Heart right ventricle (tissue), 16 donors: ENCODE measurements around the gene C6orf15. TPM values are rescaled to one million over a fixed set of nuclear protein-coding genes. Genes with fewer than 3 reads are reported as not detected.

Experiments
- ATAC-seq, 8 donors: fragments of 200-7000 bp; cut with Tn5 transposase; one replicate each; pipeline ENCODE4 v1.9.1; 2020; ENCODE audit warnings: mild to moderate bottlenecking in 8 of 8, moderate library complexity in 8 of 8, moderate number of reproducible peaks in 1 of 8
- DNase-seq, 2 donors: peaks; one replicate each; pipeline ENCODE4 v3.0.0-alpha.2; 2020
- H3K27ac ChIP-seq, 10 donors: fragments of 200-600 bp; sonication (generic) in 2 of 10; one replicate each; pipeline versions ENCODE4 v1.5.0 to v1.8.0; 2020 to 2022; ENCODE audit warnings: mild to moderate bottlenecking in 3 of 10
- H3K27me3 ChIP-seq, 7 donors: fragments of 200-600 bp; one replicate each; pipeline ENCODE4 v1.8.0; 2021 to 2022; ENCODE audit warnings: mild to moderate bottlenecking in 2 of 7
- H3K36me3 ChIP-seq, 9 donors: fragments of 200-600 bp; sonication (generic) in 1 of 9; one replicate each; pipeline versions ENCODE4 v1.5.0 to v1.8.0; 2020 to 2022; ENCODE audit warnings: mild to moderate bottlenecking in 2 of 9
- H3K4me1 ChIP-seq, 9 donors: fragments of 200-600 bp; sonication (generic) in 1 of 9; one replicate each; pipeline versions ENCODE4 v1.5.0 to v1.8.0; 2020 to 2022; ENCODE audit warnings: mild to moderate bottlenecking in 4 of 9
- H3K4me3 ChIP-seq, 10 donors: fragments of 200-600 bp; sonication (generic) in 2 of 10; one replicate each; pipeline versions ENCODE4 v1.5.0 to v1.8.0; 2020 to 2022; ENCODE audit warnings: mild to moderate bottlenecking in 7 of 10, moderate library complexity in 2 of 10
- H3K9me3 ChIP-seq, 11 donors: fragments of 200-600 bp in 10 of 11; sonication (generic) in 2 of 11; one replicate each; pipeline versions ENCODE4 v1.5.0 to v1.8.0; 2013 to 2022; ENCODE audit warnings: mild to moderate bottlenecking in 2 of 11, control low read depth in 1 of 11, moderate library complexity in 1 of 11
- CTCF ChIP-seq, 9 donors: fragments of 200-600 bp; sonication (generic) in 2 of 9; IDR thresholded peaks; one replicate each; pipeline versions ENCODE4 v1.5.0 to v1.8.0; 2021 to 2022; ENCODE audit warnings: antibody characterized with exemption in 9 of 9, mild to moderate bottlenecking in 5 of 9, moderate library complexity in 1 of 9
- WGBS, 2 donors: extraction: QIAGEN DNeasy Blood & Tissue Kit; methylation state at CpG; one replicate each; pipeline ENCODE4 v1.1.7; 2013; ENCODE audit warnings: inconsistent platforms in 1 of 2; 5-methylcytosine and 5-hydroxymethylcytosine counted together
- intact Hi-C, 10 donors: fragments of 100-400 bp; cut with DNase I; formaldehyde crosslinking; loops; one replicate each; pipeline versions ENCODE4 v1.11.1 to v1.14.2; 2022
- long read RNA-seq, 3 donors: library from polyadenylated mRNA; unstranded; transcript quantifications; one replicate each; pipeline ENCODE4 v2.0.0, GENCODE V29; 2020 to 2021
- polyA plus RNA-seq, 2 donors: library from polyadenylated mRNA; stranded (reverse); fragments of 200-250 nt; gene quantifications; one replicate each; pipeline ENCODE4 v1.2.3, GENCODE V29; 2013
- total RNA-seq, 10 donors: library from RNA; stranded (reverse); fragmentation: NEBNext Ultra II Directional in 3 of 10; extraction: Animal tissue kit (Norgen Biotek cat#: 25700) in 3 of 10; gene quantifications; one replicate each; pipeline versions ENCODE4 v1.2.1 to v1.2.4, GENCODE V29; 2021 to 2023
- donor health status: Arrhythmogenic right ventricular cardiomyopathy.
- donor health status: ischemic (EF 13 %, LVEDD 7.1; RV severe dilation, severe dysfunction).
- donor health status: healthy with polysubstance abuse.
- donor health status: DM: no; HTN: yes; CAD: no.
- donor health status: DM: no; HTN: no; CAD: no.
- donor health status: ischemic (EF 25% LVEDD 6.9; RV normal size, moderate dysfunction).
- donor health status: ischemic (EF 25% LVEDD 5.7; RV mildly dilated, moderate dysfunction).
- donor health status: healthy.
- donor health status: DM: yes; HTN: yes; CAD: no.
- donor health status: Ischemic cardiomyopathy.
- donor health status: ischemic (EF 35%, LVEDD 5.7; RV mildly dilated, moderate dysfunction).
- donor health status: nonischemic (EF 11% LVEDD 7.7; RV severe dilation, severe dysfunction).
- donor health status: DM: yes; HTN: yes; CAD: no.
- donor health status: PGD.
- donor health status: ischemic (EF 29% LVEDD 5.4; RV normal size, mild dysfunction).
- donor health status: nonischemic (EF 23%, LVEDD 6.1; RV moderate dilation, normal function).

Gene C6orf15
- total RNA-seq: not detected
- polyA plus RNA-seq: not detected
- long read RNA-seq, donor 1: 0 reads
- long read RNA-seq, donor 2: 0 reads
- long read RNA-seq, donor 3: 0 reads

GRCh38 chr6:31112478-31112877 lies at the start of gene C6orf15:
Gene C6orf15, minus strand, starts transcription at chr6:31112575. Its CDS starts 20 bp downstream, at chr6:31112555.
- no peak for DNase-seq
- intact Hi-C loops: no loop called here
- Histone ChIP-seq H3K27ac (peak within 1 kb of the TSS in 2 of 10 donors; percentile 36 to 78), H3K4me1 (peaks cover 6 to 47% (median 38%) of the 10 kb centered on the region in 9 donors), H3K4me3 (no peak within 1 kb of the TSS), H3K9me3 (no peaks in the 10 kb centered on the region), H3K27me3 (peaks cover 0 to 11% (median 0%) of the 10 kb centered on the region in 7 donors), H3K36me3 (no peaks in the 10 kb centered on the region)
- 85 to 94% methylated on average over 5 of the region's 5 CpGs for WGBS, 2 donors
- ATAC-seq: no peak
- no peak for TF ChIP-seq CTCF (IDR thresholded peaks at IDR 0.05)

GRCh38 chr6:31161216-31162126 lies 49.1 kb upstream of the C6orf15 start:
- Histone ChIP-seq H3K36me3 (peaks cover 0 to 20% (median 0%) of the 10 kb centered on the region in 9 donors), H3K27me3 (no peaks in the 10 kb centered on the region), H3K9me3 (no peaks in the 10 kb centered on the region), H3K4me3 (no peak overlapping the region), H3K27ac (no peak overlapping the region), H3K4me1 (peaks cover 3 to 36% (median 21%) of the 10 kb centered on the region in 9 donors)
- WGBS, 2 donors: 91% methylated on average over 19 of the region's 19 CpGs
- no peak for TF ChIP-seq CTCF (IDR thresholded peaks at IDR 0.05)
- DNase-seq (no peak), ATAC-seq (no peak)
- intact Hi-C loops: no loop called here

GRCh38 chr6:31158863-31159855 lies 46.8 kb upstream of the C6orf15 start:
- peak overlapping the region; percentile 12 to 99 (median 68) for H3K4me3 ChIP-seq
- peaks cover 3 to 36% (median 21%) of the 10 kb centered on the region in 9 donors for H3K4me1 ChIP-seq
- intact Hi-C loops: loop anchor here in 1 of 10 donors (5.0 kb wide), 1 partner anchor 33 kb away; no protein-coding TSS in a partner anchor
- H3K9me3 ChIP-seq: no peaks in the 10 kb centered on the region
- DNase-seq (no peak), ATAC-seq (no peak)
- WGBS, 2 donors: 12 to 21% methylated on average over 35 of the region's 35 CpGs
- peaks cover 0 to 39% (median 0%) of the 10 kb centered on the region in 9 donors for H3K36me3 ChIP-seq
- TF ChIP-seq CTCF (IDR thresholded peaks at IDR 0.05): no peak
- no peaks in the 10 kb centered on the region for H3K27me3 ChIP-seq
- H3K27ac ChIP-seq: peak overlapping the region in 6 of 10 donors; percentile 20 to 86 (median 54)
